Measurements from ENCODE around the gene AFP. TPM values are rescaled to one million over a fixed set of nuclear protein-coding genes. Genes with fewer than 3 reads are reported as not detected.
A peak's percentile ranks its signal among the peaks of the same experiment; 100 is the strongest.

Gene AFP
- total RNA-seq, 1 experiment from 2014 or later, result 0.40 TPM

DNA sequence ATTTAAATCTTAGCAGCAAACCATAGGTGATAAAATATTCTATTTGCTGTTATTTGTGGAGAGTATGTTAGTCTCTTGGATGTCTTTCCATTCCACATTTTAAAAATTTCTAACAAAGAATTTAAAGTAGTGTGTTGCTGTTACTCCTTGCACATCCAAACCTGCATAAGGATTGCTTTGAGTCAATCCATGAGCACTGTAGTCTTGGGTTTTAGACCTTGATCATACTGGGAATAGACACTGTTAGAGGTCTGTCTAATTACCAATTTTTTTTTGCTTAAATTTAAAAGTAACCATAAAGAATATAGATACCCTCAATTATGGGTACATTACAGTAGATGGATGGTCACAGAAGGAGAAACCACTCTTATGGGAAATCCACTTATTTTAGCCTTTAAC is 1.5 kb downstream of the AFP start:
- ATAC-seq, result no peak

DNA sequence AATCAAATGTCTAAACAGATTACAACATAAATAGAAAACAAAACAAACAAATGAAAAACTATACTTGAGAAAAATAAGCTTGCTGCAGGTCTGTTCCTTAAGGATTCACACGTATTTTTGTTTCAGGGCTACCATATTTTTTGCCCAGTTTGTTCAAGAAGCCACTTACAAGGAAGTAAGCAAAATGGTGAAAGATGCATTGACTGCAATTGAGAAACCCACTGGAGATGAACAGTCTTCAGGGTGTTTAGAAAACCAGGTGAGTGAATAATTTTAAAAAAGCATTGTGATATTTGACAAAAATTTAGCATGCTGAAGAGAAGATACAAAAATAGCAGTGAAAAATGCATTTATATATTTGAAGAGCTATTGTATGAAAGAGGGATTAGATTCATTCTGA is 2.0 kb downstream of the AFP start:
- Histone ChIP-seq H3K9ac (ENCODE audit: low read length) (no peak overlapping the region), H3K4me3 (ENCODE audit: low read length) (no peak overlapping the region), H3K27me3 (ENCODE audit: low read length) (peaks cover 22% of the 10 kb centered on the region; the same call in 1 of the 2 replicates), H3K36me3 (ENCODE audit: low read depth, low read length) (no peaks in the 10 kb centered on the region), H3K4me1 (ENCODE audit: insufficient read depth, low read length) (peaks cover 20% of the 10 kb centered on the region), H3K4me2 (ENCODE audit: low read length) (no peak overlapping the region), H3K79me2 (ENCODE audit: low read length) (no peaks in the 10 kb centered on the region), H3K27ac (ENCODE audit: low read length) (no peak overlapping the region), H3F3A (ENCODE audit: low read length, unreplicated experiment) (no peaks in the 10 kb centered on the region), H3K9me2 (replicated peaks; ENCODE audit: low read length) (no peaks in the 10 kb centered on the region), H3K9me3 (ENCODE audit: low read length) (no peaks in the 10 kb centered on the region), H4K20me1 (ENCODE audit: low read length) (no peaks in the 10 kb centered on the region), H2AFZ (ENCODE audit: low read length) (no peak overlapping the region)
- ChIA-PET CTCF (interaction anchor here (1.0 kb wide), 1 partner anchor 97 kb away, joined by 4 read pairs; no protein-coding TSS in a partner anchor), POLR2A (ENCODE audit: unreplicated experiment) (no interaction called here)
- intact Hi-C loops (cut with micrococcal nuclease), result no loop called here
- DNase-seq, result no peak
- TF ChIP-seq, protein P1, sequence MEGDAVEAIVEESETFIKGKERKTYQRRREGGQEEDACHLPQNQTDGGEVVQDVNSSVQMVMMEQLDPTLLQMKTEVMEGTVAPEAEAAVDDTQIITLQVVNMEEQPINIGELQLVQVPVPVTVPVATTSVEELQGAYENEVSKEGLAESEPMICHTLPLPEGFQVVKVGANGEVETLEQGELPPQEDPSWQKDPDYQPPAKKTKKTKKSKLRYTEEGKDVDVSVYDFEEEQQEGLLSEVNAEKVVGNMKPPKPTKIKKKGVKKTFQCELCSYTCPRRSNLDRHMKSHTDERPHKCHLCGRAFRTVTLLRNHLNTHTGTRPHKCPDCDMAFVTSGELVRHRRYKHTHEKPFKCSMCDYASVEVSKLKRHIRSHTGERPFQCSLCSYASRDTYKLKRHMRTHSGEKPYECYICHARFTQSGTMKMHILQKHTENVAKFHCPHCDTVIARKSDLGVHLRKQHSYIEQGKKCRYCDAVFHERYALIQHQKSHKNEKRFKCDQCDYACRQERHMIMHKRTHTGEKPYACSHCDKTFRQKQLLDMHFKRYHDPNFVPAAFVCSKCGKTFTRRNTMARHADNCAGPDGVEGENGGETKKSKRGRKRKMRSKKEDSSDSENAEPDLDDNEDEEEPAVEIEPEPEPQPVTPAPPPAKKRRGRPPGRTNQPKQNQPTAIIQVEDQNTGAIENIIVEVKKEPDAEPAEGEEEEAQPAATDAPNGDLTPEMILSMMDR (conservative IDR thresholded peaks at IDR 0.05; ENCODE audit: low read depth, low read length), result no peak
- no peak for TF ChIP-seq EZH2phosphoT487 (IDR thresholded peaks at IDR 0.05; ENCODE audit: borderline replicate concordance, low read length)
- TF ChIP-seq EZH2 (IDR thresholded peaks at IDR 0.05; ENCODE audit: low read length, unreplicated experiment), result no peak
- no TSS peak for BruUV-seq (replicated peaks)
- no peak for ATAC-seq

More for the DNA sequence above, 1.5 kb downstream of the AFP start:
- ChIA-PET POLR2A (ENCODE audit: unreplicated experiment) (no interaction called here), CTCF (no interaction called here)
- H3K9me3 ChIP-seq (ENCODE audit: low read length), result no peaks in the 10 kb centered on the region
- intact Hi-C loops (cut with micrococcal nuclease), result no loop called here
- no peak overlapping the region for H3K4me2 ChIP-seq (ENCODE audit: low read length)
- no peak for DNase-seq
- H3F3A ChIP-seq (ENCODE audit: low read length, unreplicated experiment), result no peaks in the 10 kb centered on the region
- H3K27ac ChIP-seq (ENCODE audit: low read length), result no peak overlapping the region
- BruUV-seq (replicated peaks), result no TSS peak
- no peaks in the 10 kb centered on the region for H4K20me1 ChIP-seq (ENCODE audit: low read length)
- no peak overlapping the region for H3K9ac ChIP-seq (ENCODE audit: low read length)
- peaks cover 17% of the 10 kb centered on the region for H3K4me1 ChIP-seq (ENCODE audit: insufficient read depth, low read length)
- TF ChIP-seq, protein P1 (conservative IDR thresholded peaks at IDR 0.05; ENCODE audit: low read depth, low read length), result no peak
- TF ChIP-seq EZH2 (IDR thresholded peaks at IDR 0.05; ENCODE audit: low read length, unreplicated experiment) (no peak), EZH2phosphoT487 (IDR thresholded peaks at IDR 0.05; ENCODE audit: borderline replicate concordance, low read length) (no peak)
- no peaks in the 10 kb centered on the region for H3K9me2 ChIP-seq (replicated peaks; ENCODE audit: low read length)
- H3K27me3 ChIP-seq (ENCODE audit: low read length), result peaks cover 25% of the 10 kb centered on the region
- no peak overlapping the region for H3K4me3 ChIP-seq (ENCODE audit: low read length)
- H3K36me3 ChIP-seq (ENCODE audit: low read depth, low read length), result no peaks in the 10 kb centered on the region
- H2AFZ ChIP-seq (ENCODE audit: low read length), result no peak overlapping the region
- no peaks in the 10 kb centered on the region for H3K79me2 ChIP-seq (ENCODE audit: low read length)

DNA sequence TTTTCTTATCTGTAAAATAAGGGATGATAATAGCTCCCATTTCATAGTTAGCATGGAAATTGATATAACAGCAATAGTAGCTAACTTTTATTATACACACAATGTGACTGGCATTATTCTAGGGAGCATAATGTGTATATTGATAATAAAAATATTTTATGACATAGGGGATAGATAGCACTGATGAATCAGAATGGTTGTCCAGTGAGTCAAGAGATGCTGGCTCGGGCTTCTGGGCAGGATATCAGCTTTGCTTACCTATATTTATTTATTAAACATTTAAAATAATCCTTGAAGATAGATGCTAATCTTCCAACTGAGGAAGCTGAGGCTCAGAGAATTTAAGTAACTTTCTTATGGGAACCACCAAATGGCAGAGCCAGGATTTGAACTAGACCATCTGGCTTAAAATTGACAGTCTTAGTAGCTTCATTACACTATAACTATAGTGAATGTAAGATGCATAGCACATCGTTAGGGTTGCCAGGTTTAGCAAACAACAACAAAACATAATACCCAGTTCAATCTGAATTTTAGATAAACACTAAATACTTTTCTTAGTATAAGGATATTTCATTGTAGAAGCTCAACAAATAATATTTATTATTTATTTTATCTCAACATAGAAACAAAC is 2.7 kb downstream of the AFP start:
- TF ChIP-seq EZH2 (IDR thresholded peaks at IDR 0.05; ENCODE audit: low read length, unreplicated experiment) (no peak), EZH2phosphoT487 (IDR thresholded peaks at IDR 0.05; ENCODE audit: borderline replicate concordance, low read length) (no peak)
- TF ChIP-seq, protein P1 (conservative IDR thresholded peaks at IDR 0.05; ENCODE audit: low read depth, low read length), result no peak
- Histone ChIP-seq H3K9me3 (ENCODE audit: low read length) (no peaks in the 10 kb centered on the region), H3K36me3 (ENCODE audit: low read depth, low read length) (no peaks in the 10 kb centered on the region), H3K4me3 (ENCODE audit: low read length) (no peak overlapping the region), H3K4me2 (ENCODE audit: low read length) (no peak overlapping the region), H3K27ac (ENCODE audit: low read length) (no peak overlapping the region), H3K27me3 (ENCODE audit: low read length) (peaks cover 16% of the 10 kb centered on the region; the same call in 1 of the 2 replicates), H3K9me2 (replicated peaks; ENCODE audit: low read length) (no peaks in the 10 kb centered on the region), H3K79me2 (ENCODE audit: low read length) (no peaks in the 10 kb centered on the region), H2AFZ (ENCODE audit: low read length) (no peak overlapping the region), H3F3A (ENCODE audit: low read length, unreplicated experiment) (no peaks in the 10 kb centered on the region), H4K20me1 (ENCODE audit: low read length) (no peaks in the 10 kb centered on the region), H3K4me1 (ENCODE audit: insufficient read depth, low read length) (peaks cover 20% of the 10 kb centered on the region), H3K9ac (ENCODE audit: low read length) (no peak overlapping the region)
- POLR2A ChIA-PET (ENCODE audit: unreplicated experiment), result no interaction called here
- CTCF ChIA-PET, result interaction anchor here (1.0 kb wide), 1 partner anchor 97 kb away, joined by 4 read pairs; no protein-coding TSS in a partner anchor
- DNase-seq (peak; percentile 51), ATAC-seq (peak; percentile 71)
- intact Hi-C loops (cut with micrococcal nuclease), result no loop called here
- no TSS peak for BruUV-seq (replicated peaks)

Data from PC-3 (cell line).